ENCODE results near the gene PPP1R14C.

GRCh38 chr6:150255840-150256239 is 113.0 kb downstream of the PPP1R14C start:
- TF ChIP-seq EZH2 (IDR thresholded peaks at IDR 0.05; ENCODE audit: borderline replicate concordance, control insufficient read depth, low read depth, low read length) (no peak), CBX3 (IDR thresholded peaks at IDR 0.05; ENCODE audit: borderline replicate concordance, low read depth) (no peak), DPF2 (IDR thresholded peaks at IDR 0.05) (no peak), POLR2A (IDR thresholded peaks at IDR 0.05; ENCODE audit: low read depth, low read length) (no peak), CTCF (IDR thresholded peaks at IDR 0.05 in 2 of 3, conservative IDR thresholded peaks at IDR 0.05 in 1 of 3; ENCODE audit: control insufficient read depth in 2 of 3, extremely low read depth in 1 of 3, insufficient read depth in 1 of 3, low read depth in 3 of 3, low read length in 3 of 3) (no peak), CBX5 (IDR thresholded peaks at IDR 0.05; ENCODE audit: low read depth) (no peak), RFX5 (IDR thresholded peaks at IDR 0.05; ENCODE audit: low read depth, low read length) (no peak)
- TF ChIP-seq, protein P1, sequence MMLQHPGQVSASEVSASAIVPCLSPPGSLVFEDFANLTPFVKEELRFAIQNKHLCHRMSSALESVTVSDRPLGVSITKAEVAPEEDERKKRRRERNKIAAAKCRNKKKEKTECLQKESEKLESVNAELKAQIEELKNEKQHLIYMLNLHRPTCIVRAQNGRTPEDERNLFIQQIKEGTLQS (IDR thresholded peaks at IDR 0.05; ENCODE audit: borderline replicate concordance, extremely low read depth, low read depth, low read length), result no peak

Measured in GM12878 (cell line).